ENCODE data around the gene CCR7.

GRCh38 chr17:40541060-40541872, 24.0 kb downstream of the CCR7 start:
- no peak for TF ChIP-seq RAD21 (conservative IDR thresholded peaks at IDR 0.05 in 1 of 2, IDR thresholded peaks at IDR 0.05 in 1 of 2)
- no peak for TF ChIP-seq CTCF (IDR thresholded peaks at IDR 0.05)
- TF ChIP-seq EP300 (IDR thresholded peaks at IDR 0.05): no peak
- no peak for TF ChIP-seq JUNB (IDR thresholded peaks at IDR 0.05)
- peak; percentile 31; the same call in 1 of the 2 replicates for TF ChIP-seq POLR2A (IDR thresholded peaks at IDR 0.05; ENCODE audit: low read length)
- TF ChIP-seq, protein P1, sequence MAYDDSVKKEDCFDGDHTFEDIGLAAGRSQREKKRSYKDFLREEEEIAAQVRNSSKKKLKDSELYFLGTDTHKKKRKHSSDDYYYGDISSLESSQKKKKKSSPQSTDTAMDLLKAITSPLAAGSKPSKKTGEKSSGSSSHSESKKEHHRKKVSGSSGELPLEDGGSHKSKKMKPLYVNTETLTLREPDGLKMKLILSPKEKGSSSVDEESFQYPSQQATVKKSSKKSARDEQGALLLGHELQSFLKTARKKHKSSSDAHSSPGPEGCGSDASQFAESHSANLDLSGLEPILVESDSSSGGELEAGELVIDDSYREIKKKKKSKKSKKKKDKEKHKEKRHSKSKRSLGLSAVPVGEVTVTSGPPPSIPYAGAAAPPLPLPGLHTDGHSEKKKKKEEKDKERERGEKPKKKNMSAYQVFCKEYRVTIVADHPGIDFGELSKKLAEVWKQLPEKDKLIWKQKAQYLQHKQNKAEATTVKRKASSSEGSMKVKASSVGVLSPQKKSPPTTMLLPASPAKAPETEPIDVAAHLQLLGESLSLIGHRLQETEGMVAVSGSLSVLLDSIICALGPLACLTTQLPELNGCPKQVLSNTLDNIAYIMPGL (CRISPR knock-in tag; IDR thresholded peaks at IDR 0.05; ENCODE audit: borderline replicate concordance): no peak
- no peak for TF ChIP-seq MAFK (IDR thresholded peaks at IDR 0.05; ENCODE audit: partially characterized antibody)
